GM23248 (cell line): ENCODE data around the gene STIP1.

Experiments used
- EZH2 ChIP-seq: fragments of 200-600 bp; sonication (generic); IDR thresholded peaks from 2 replicates; pipeline ENCODE4 v1.6.1; 2018; ENCODE audit warnings: antibody characterized with exemption, mild to moderate bottlenecking; ENCODE audit not compliant: insufficient read depth, poor library complexity, severe bottlenecking
- EZH2phosphoT487 ChIP-seq: fragments of 200-600 bp; sonication (generic); IDR thresholded peaks from 2 replicates; pipeline ENCODE4 v1.6.1; 2018; ENCODE audit warnings: antibody characterized with exemption, moderate library complexity, mild to moderate bottlenecking, low read depth; ENCODE audit not compliant: insufficient read depth

GRCh38 chr11:64251753-64252002 lies 65.7 kb downstream of the STIP1 start:
- no peak for TF ChIP-seq EZH2
- TF ChIP-seq EZH2phosphoT487: no peak
